Measurements from ENCODE around the gene SELE.

DNA sequence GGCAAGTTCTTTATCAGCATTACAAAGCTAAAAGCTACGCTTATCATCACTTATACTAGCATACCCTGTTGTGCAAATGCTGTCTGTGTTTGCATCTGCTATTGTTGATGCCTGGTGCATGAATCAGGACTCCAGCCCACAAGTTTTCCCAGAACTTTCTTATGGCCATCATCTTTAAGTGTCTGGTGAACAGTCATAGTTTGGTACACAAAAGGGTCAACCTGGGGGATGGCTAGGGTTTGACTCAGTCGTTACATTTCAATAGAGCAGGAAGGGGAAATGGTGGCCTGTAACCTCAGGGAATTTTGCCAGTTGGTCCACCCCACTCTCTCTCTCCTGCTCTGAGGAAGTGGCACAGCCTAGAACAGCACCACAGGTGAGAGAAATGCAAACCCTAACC lies 57.9 kb downstream of the SELE start:
- TF ChIP-seq, protein P1, sequence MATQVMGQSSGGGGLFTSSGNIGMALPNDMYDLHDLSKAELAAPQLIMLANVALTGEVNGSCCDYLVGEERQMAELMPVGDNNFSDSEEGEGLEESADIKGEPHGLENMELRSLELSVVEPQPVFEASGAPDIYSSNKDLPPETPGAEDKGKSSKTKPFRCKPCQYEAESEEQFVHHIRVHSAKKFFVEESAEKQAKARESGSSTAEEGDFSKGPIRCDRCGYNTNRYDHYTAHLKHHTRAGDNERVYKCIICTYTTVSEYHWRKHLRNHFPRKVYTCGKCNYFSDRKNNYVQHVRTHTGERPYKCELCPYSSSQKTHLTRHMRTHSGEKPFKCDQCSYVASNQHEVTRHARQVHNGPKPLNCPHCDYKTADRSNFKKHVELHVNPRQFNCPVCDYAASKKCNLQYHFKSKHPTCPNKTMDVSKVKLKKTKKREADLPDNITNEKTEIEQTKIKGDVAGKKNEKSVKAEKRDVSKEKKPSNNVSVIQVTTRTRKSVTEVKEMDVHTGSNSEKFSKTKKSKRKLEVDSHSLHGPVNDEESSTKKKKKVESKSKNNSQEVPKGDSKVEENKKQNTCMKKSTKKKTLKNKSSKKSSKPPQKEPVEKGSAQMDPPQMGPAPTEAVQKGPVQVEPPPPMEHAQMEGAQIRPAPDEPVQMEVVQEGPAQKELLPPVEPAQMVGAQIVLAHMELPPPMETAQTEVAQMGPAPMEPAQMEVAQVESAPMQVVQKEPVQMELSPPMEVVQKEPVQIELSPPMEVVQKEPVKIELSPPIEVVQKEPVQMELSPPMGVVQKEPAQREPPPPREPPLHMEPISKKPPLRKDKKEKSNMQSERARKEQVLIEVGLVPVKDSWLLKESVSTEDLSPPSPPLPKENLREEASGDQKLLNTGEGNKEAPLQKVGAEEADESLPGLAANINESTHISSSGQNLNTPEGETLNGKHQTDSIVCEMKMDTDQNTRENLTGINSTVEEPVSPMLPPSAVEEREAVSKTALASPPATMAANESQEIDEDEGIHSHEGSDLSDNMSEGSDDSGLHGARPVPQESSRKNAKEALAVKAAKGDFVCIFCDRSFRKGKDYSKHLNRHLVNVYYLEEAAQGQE (IDR thresholded peaks at IDR 0.05; ENCODE audit: insufficient read depth in 1 of 2, low read depth in 2 of 2, low read length in 2 of 2), result no peak
- no peak for TF ChIP-seq SIN3A (IDR thresholded peaks at IDR 0.05; ENCODE audit: borderline replicate concordance, insufficient read depth, low read length)
- TF ChIP-seq POLR2AphosphoS5 (IDR thresholded peaks at IDR 0.05; ENCODE audit: low read depth, low read length), result no peak
- TF ChIP-seq FOXP2 (optimal IDR thresholded peaks at IDR 0.05; ENCODE audit: borderline replicate concordance, extremely low read depth, extremely low read length, insufficient read depth), result no peak
- no peak for TF ChIP-seq TAF1 (IDR thresholded peaks at IDR 0.05; ENCODE audit: borderline replicate concordance, insufficient read depth, low read length)

All from PFSK-1 (cell line).